Measurements from ENCODE around the gene OR5K4. TPM values are rescaled to one million over a fixed set of nuclear protein-coding genes. Genes with fewer than 3 reads are reported as not detected.
"Not testable (repeated sequence)": the region's sequence is repeated elsewhere in the genome, so short reads cannot be mapped to it uniquely, and the experiment has no call there.

Gene OR5K4
- total and polyA plus RNA-seq, 9 of the 15 experiments (the other 6 are each of a cell fraction or from before 2014, with no cell fraction given) = not detected

DNA sequence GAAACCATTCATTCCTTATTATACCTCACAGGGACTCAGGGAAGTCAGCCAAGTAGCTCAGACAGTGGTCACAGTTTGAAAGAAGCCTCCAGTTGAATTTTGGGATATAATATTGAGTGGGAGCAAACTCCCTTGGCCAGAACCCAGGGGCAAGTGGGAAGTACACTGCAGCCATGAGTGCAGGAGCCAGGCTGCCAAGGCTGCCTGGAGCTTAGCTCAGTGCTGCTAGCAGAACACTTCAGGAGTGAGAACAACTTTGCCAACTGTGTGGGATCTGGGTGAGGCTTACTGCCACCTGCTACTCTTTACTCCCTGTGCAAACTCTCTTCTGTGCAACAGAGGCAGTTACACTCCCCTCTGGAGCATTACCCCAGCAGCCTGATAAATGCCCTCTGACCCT is 41.4 kb downstream of the OR5K4 start:
- H3K79me2 ChIP-seq (ENCODE audit: control insufficient read depth, insufficient read depth, low read length) = no peaks in the 10 kb centered on the region
- H3K9me1 ChIP-seq (ENCODE audit: control insufficient read depth, insufficient read depth, low read length) = no peaks in the 10 kb centered on the region
- DNase-seq (ENCODE audit: extremely low read depth in 1 of 4, low spot score in 3 of 4) (no peak), FAIRE-seq (no peak), ATAC-seq (no peak)
- POLR2A ChIA-PET = no interaction called here
- H4K20me1 ChIP-seq (replicated peaks; ENCODE audit: control insufficient read depth, insufficient read depth, low read length) = no peaks in the 10 kb centered on the region
- TF ChIP-seq TEAD4 (IDR thresholded peaks at IDR 0.05; ENCODE audit: low read length) (no peak), TEAD4 (CRISPR knock-in tag; IDR thresholded peaks at IDR 0.05; ENCODE audit: borderline replicate concordance) (no peak), ZBTB8A (IDR thresholded peaks at IDR 0.05; ENCODE audit: partially characterized antibody) (no peak), SMAD2 (IDR thresholded peaks at IDR 0.05; ENCODE audit: low read depth, low read length) (no peak), ZKSCAN3 (CRISPR knock-in tag; IDR thresholded peaks at IDR 0.05) (no peak), GATAD2A (IDR thresholded peaks at IDR 0.05) (no peak), ZNF77 (CRISPR knock-in tag; IDR thresholded peaks at IDR 0.05) (no peak), JUNB (CRISPR knock-in tag; conservative IDR thresholded peaks at IDR 0.05) (no peak), RBFOX2 (IDR thresholded peaks at IDR 0.05; ENCODE audit: low read depth, low read length) (no peak), RBM15 (IDR thresholded peaks at IDR 0.05; ENCODE audit: insufficient read depth, low read length) (no peak), YBX1 (IDR thresholded peaks at IDR 0.05) (no peak), ZNF695 (CRISPR knock-in tag; IDR thresholded peaks at IDR 0.05) (no peak), EP400 (IDR thresholded peaks at IDR 0.05) (no peak), SMARCE1 (IDR thresholded peaks at IDR 0.05) (no peak), ZNF24 (IDR thresholded peaks at IDR 0.05) (no peak), DIDO1 (tag; IDR thresholded peaks at IDR 0.05; ENCODE audit: low read depth) (no peak)
- TF ChIP-seq, protein P1, sequence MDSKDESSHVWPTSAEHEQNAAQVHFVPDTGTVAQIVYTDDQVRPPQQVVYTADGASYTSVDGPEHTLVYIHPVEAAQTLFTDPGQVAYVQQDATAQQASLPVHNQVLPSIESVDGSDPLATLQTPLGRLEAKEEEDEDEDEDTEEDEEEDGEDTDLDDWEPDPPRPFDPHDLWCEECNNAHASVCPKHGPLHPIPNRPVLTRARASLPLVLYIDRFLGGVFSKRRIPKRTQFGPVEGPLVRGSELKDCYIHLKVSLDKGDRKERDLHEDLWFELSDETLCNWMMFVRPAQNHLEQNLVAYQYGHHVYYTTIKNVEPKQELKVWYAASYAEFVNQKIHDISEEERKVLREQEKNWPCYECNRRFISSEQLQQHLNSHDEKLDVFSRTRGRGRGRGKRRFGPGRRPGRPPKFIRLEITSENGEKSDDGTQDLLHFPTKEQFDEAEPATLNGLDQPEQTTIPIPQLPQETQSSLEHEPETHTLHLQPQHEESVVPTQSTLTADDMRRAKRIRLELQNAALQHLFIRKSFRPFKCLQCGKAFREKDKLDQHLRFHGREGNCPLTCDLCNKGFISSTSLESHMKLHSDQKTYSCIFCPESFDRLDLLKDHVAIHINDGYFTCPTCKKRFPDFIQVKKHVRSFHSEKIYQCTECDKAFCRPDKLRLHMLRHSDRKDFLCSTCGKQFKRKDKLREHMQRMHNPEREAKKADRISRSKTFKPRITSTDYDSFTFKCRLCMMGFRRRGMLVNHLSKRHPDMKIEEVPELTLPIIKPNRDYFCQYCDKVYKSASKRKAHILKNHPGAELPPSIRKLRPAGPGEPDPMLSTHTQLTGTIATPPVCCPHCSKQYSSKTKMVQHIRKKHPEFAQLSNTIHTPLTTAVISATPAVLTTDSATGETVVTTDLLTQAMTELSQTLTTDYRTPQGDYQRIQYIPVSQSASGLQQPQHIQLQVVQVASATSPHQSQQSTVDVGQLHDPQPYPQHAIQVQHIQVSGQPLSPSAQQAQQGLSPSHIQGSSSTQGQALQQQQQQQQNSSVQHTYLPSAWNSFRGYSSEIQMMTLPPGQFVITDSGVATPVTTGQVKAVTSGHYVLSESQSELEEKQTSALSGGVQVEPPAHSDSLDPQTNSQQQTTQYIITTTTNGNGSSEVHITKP (IDR thresholded peaks at IDR 0.05; ENCODE audit: partially characterized antibody) = no peak
- intact Hi-C loops (cut with micrococcal nuclease) = no loop called here
- no peaks in the 10 kb centered on the region for H3K4me1 ChIP-seq (replicated peaks in 1 of 2; ENCODE audit: control insufficient read depth in 2 of 2, insufficient read depth in 2 of 2, low read length in 2 of 2)
- in situ Hi-C loops (cut with MboI) = no loop called here
- no peaks in the 10 kb centered on the region for H3K27me3 ChIP-seq (ENCODE audit: control insufficient read depth in 2 of 2, insufficient read depth in 2 of 2, low read length in 2 of 2)
- no peak overlapping the region for H2AFZ ChIP-seq (ENCODE audit: low read depth, low read length)
- H3K27ac ChIP-seq (ENCODE audit: extremely low read depth, low read depth, low read length) = no peak overlapping the region
- H3K4me2 ChIP-seq (ENCODE audit: insufficient read depth, low read length) = no peak overlapping the region
- BruUV-seq (replicated peaks) = no TSS peak
- H3K9me3 ChIP-seq (replicated peaks; ENCODE audit: control insufficient read depth, insufficient read depth, low read depth, low read length) = no peaks in the 10 kb centered on the region; the same call in 1 of the 2 replicates
- CTCF ChIA-PET (ENCODE audit: low intra/inter-chr PET ratio) = no interaction called here
- no peak overlapping the region for H3K4me3 ChIP-seq
- H3K36me3 ChIP-seq (ENCODE audit: control insufficient read depth, insufficient read depth, low read length) = no peaks in the 10 kb centered on the region
- no peak overlapping the region for H3K9ac ChIP-seq (ENCODE audit: insufficient read depth in 1 of 2, low read depth in 2 of 2, low read length in 2 of 2)

DNA sequence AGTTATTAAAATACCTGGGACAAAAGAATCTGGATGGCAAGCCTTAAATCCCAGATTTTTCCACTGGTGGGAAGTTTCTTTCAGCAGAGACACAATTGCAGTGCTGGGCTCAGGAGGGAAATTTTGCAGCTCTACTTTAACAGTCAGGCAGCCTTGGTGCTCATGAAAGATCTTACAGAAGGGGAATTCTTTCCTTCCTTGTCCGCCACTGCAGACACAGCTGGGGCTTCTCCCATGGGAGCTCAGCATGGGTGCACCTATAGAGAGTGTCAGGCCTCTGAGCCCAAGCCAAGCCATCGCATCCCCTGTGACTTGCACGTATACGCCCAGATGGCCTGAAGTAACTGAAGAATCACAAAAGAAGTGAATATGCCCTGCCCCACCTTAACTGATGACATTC is 42.8 kb downstream of the OR5K4 start:
- CTCF ChIA-PET (ENCODE audit: low intra/inter-chr PET ratio); POLR2A ChIA-PET; H3K4me2 ChIP-seq (ENCODE audit: insufficient read depth, low read length); FAIRE-seq; H4K20me1 ChIP-seq (replicated peaks; ENCODE audit: control insufficient read depth, insufficient read depth, low read length); H3K9ac ChIP-seq (ENCODE audit: insufficient read depth in 1 of 2, low read depth in 2 of 2, low read length in 2 of 2); H3K27me3 ChIP-seq (ENCODE audit: control insufficient read depth in 2 of 2, insufficient read depth in 2 of 2, low read length in 2 of 2); H3K9me1 ChIP-seq (ENCODE audit: control insufficient read depth, insufficient read depth, low read length); in situ Hi-C loops (cut with MboI); ATAC-seq; H3K9me3 ChIP-seq (replicated peaks; ENCODE audit: control insufficient read depth, insufficient read depth, low read depth, low read length); H3K79me2 ChIP-seq (ENCODE audit: control insufficient read depth, insufficient read depth, low read length); H2AFZ ChIP-seq (ENCODE audit: low read depth, low read length); BruUV-seq (replicated peaks); H3K27ac ChIP-seq (ENCODE audit: extremely low read depth, low read depth, low read length); H3K4me1 ChIP-seq (replicated peaks in 1 of 2; ENCODE audit: control insufficient read depth in 2 of 2, insufficient read depth in 2 of 2, low read length in 2 of 2); H3K36me3 ChIP-seq (ENCODE audit: control insufficient read depth, insufficient read depth, low read length); intact Hi-C loops (cut with micrococcal nuclease); H3K4me3 ChIP-seq; DNase-seq (ENCODE audit: extremely low read depth in 1 of 4, low spot score in 3 of 4): not testable (repeated sequence)
- 0% methylated on average over 1 of the region's 4 CpGs for WGBS (ENCODE audit: insufficient coverage, low coverage, missing lambda C conversion rate)

Measured in K562 (cell line).